HG03196 (cell line): ENCODE results near the gene C16orf74.
A peak's percentile ranks its signal among the peaks of the same experiment; 100 is the strongest.

ENCODE experiments used
- ATAC-seq: cut with Tn5 transposase; IDR thresholded peaks from one replicate; pipeline ENCODE4 v1.9.1; 2021; ENCODE audit not compliant: unreplicated experiment

The C16orf74 gene

GRCh38 chr16:85751698-85752501 lies 1.0 kb upstream of the C16orf74 start:
- no peak for ATAC-seq

DNA sequence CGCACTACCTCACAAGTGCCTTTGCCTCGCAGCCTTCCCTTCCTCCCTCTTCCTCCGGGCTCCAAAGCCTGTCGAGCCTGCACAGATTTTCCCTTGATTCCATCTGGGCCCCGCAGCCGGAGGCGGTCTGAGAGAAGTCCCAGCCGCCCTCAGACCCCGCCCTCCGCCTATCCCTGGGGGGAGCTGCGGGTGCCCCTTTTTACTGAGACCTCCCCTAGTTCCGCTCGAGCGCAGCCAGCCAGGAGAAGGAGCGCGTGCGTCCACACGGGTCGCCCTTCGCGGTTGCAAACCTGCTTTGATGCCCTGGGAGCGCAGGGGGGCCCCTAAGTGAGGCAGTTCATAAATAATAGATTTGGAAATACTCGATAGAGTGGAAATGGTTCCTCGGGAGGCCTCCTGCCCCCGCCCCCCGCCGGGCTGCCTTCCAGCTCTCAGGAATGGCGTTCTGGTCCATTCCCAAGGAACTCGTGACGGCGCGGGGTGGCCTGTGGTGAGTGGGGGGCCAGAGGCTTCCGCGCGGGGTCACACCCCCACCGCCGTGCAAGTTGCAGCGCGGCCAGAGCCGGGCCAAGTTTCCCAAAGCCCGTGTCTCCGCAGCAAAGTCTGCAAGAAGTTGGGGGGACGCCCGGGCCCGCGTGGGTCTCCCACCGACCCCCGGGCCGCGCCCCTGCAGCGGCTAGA lies 610 bp downstream of the C16orf74 start:
- ATAC-seq, result no peak

DNA sequence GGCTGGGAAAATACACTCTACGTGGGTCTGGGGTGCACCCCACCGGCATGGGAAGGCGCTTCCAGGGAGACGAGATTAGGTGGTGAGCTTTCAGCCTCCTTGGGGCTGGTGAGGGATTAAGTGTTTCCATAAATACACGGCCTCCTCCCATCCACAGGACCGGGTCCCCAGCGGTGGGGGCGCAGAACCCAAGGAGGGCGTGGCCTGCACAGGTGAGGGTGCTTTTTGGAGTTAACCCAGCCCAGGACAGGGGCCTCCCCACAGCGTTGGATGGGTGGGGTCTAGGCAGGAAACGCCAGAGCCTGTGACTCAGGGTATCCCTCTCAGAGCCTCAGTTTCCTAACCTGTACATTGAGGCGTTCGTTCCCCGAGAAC lies 1.1 kb downstream of the C16orf74 start:
- no peak for ATAC-seq

DNA sequence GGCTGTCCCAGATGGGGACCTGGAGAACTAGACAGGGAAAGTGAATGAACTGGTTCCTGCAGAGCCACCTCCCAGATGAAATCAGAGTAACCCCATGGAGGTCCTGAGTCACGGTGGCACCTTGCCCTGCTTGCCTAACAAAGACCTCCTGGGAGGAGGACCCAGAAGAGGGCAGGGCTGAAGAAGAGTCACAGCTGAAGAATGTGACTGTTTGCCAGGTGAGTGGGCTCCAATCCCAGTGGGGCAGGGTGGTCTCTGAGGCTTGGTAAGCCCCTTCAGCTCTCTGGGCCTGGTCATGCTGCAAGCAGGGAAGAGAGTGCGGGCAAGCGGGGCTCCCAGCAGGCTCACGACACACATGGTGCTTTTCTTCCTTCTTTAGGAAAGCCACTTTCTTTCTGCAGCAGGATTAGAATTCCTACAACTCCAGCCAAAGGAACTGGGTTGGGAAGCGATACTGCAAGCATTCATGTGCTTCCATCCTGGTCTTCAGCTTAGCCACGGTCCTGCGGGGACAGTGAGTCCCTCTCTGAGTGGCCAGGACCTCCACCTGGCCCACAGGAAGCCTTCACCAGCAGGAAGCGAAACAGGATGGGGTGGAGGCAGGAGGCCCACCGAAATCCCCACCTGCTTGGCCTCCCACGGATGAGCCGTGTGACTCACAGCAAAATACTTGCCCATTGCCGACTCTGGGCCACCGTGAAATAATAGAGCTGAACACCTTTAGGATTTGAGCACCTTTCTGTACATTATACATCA lies 4.3 kb downstream of the C16orf74 start:
- no peak for ATAC-seq

DNA sequence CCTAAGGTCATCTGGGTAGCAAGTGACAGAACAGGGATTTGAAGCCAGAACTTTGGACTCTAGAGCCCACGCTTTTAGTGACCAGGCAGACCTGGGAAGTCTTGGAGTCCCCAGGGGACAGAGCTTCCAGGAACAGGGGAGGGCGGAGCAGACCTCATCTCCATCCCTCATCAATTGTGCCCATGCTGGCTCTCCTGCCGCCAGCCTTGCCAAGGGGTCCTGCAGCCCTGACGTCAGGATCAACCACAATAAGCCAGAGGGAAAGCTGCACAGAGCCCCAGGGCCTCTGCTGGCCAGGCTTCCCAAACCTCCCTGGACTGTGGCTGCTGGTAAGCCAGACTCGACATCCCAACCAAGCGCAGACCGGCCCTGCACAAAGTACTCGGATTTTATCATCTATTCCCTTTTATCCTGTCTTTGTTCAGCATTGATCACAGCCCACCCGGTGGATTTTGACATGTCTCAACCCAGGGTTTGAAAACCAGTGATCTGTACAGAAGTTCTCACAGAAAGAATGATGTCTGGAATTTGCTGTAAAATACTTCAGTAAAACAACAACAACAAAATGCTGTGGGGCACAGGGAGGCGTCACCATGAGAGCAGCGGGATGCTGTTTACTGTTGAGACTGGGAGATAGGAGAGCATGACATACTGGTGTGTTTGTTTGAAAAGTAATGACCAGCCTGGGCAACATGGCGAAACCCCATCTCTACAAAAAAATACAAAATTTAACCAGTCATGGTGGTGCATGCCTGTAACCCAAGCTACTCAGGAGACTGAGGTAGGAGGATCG lies 11.8 kb downstream of the C16orf74 start:
- ATAC-seq, result no peak

- ATAC-seq, result no peak
Observed at GRCh38 chr16:85736921-85737320, 14.0 kb downstream of the C16orf74 start.

- no peak for ATAC-seq
Observed at GRCh38 chr16:85735946-85736345, 14.9 kb downstream of the C16orf74 start.

GRCh38 chr16:85735225-85735635 lies 15.7 kb downstream of the C16orf74 start:
- peak; percentile 85 for ATAC-seq

- ATAC-seq, result no peak
Observed at GRCh38 chr16:85734311-85735017, 16.4 kb downstream of the C16orf74 start.

- no peak for ATAC-seq
Observed at GRCh38 chr16:85733839-85734170, 17.1 kb downstream of the C16orf74 start.

GRCh38 chr16:85733155-85733838 lies 17.6 kb downstream of the C16orf74 start:
- ATAC-seq, result no peak

DNA sequence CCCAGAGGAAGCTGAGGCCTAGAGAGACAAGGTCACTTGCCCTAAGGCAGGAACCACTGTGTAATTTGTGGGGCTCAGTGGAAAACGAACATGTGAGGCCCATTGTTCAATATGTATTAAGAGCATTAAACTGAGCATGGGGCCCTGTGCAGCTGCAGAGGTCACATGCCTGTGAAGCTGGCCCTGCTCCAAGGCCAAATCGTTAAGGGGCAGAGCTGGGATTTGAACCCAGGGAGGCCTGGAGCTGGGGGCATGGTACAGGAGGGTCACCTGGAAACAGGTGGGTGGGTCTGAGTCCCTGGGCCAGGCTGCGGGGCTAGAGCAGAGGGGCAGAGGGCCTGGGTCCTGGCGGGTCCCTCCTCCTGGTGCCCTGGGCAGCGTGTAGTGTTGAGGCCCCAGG lies 19.7 kb downstream of the C16orf74 start:
- ATAC-seq, result no peak

GRCh38 chr16:85730186-85730465 lies 20.8 kb downstream of the C16orf74 start:
- no peak for ATAC-seq

GRCh38 chr16:85729452-85730185 lies 21.3 kb downstream of the C16orf74 start:
- ATAC-seq, result no peak

DNA sequence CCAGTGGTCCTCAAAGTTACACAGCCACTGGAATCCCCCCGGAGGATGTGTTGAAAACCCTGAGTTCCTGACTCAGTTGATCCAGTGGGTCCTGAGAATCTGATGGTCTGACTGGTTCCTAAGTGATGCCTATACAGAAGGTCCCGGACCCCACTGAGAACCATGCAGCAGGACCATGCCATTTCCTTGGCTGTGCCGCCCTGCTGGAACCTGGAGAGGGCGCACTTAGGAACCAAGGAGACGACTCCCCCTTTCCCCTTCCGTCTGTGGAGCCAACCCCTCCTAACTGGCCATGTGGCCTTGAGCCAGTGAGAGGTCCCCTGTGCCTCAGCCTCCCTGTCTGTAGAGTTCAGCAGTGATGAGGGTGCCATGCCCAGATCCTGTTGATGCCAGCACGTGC lies 22.0 kb downstream of the C16orf74 start:
- no peak for ATAC-seq

GRCh38 chr16:85724936-85725335 lies 26.0 kb downstream of the C16orf74 start:
- ATAC-seq, result no peak

- ATAC-seq, result no peak
Observed at GRCh38 chr16:85724126-85724879, 26.6 kb downstream of the C16orf74 start.

- ATAC-seq, result no peak
Observed at GRCh38 chr16:85722128-85722893, 28.6 kb downstream of the C16orf74 start.
